IMR-90 (cell line): ENCODE data around the gene ZMIZ2. TPM values are rescaled to one million over a fixed set of nuclear protein-coding genes. Genes with fewer than 3 reads are reported as not detected.

Source experiments
- ATAC-seq: fragments of 200-7000 bp; cut with Tn5 transposase; 2 replicates; pipeline ENCODE4 v1.9.1; 2020; ENCODE audit warnings: low read depth, mild to moderate bottlenecking, moderate library complexity
- BruUV-seq: library from RNA; stranded (reverse); fragments of 400-500 nt; replicated peaks from 2 replicates; lab custom pipeline; 2021; lab: Mats Ljungman, UMichigan
- CTCF ChIA-PET: fragments of 300-600 bp; formaldehyde crosslinking; extraction: SDS; loops from one replicate; lab custom pipeline; 2021; ENCODE audit warnings: antibody characterized with exemption; lab: Yijun Ruan, JAX
- POLR2A ChIA-PET: fragments of 300-600 bp; sonication (Branson Sonifier 250); formaldehyde crosslinking; loops from one replicate; lab custom pipeline; 2022; ENCODE audit warnings: antibody characterized with exemption; ENCODE audit not compliant: unreplicated experiment; lab: Charles Lee
- DNase-seq: peaks from one replicate; pipeline ENCODE4 v3.0.0; 2013
- H2AFZ ChIP-seq: replicated peaks from 2 replicates; pipeline ENCODE3; 2013; ENCODE audit warnings: low read length, mild to moderate bottlenecking; ENCODE audit not compliant: poor library complexity
- H2AK5ac ChIP-seq: 2 replicates; pipeline ENCODE4 v1.6.1; 2013; ENCODE audit warnings: low read depth, low read length, inconsistent platforms
- H2AK9ac ChIP-seq: replicated peaks from 2 replicates; pipeline ENCODE3; 2013; ENCODE audit warnings: mild to moderate bottlenecking, low read depth, low read length, moderate library complexity; ENCODE audit not compliant: poor library complexity
- H2BK120ac ChIP-seq: 2 replicates; pipeline ENCODE4 v1.6.1; 2013; ENCODE audit warnings: low read depth, low read length, inconsistent platforms
- H2BK15ac ChIP-seq: 3 replicates; pipeline ENCODE4 v1.6.1; 2013; ENCODE audit warnings: low read depth, low read length, inconsistent platforms
- H2BK20ac ChIP-seq: 2 replicates; pipeline ENCODE4 v1.6.1; 2013; ENCODE audit warnings: low read depth, mild to moderate bottlenecking, inconsistent platforms, low read length, moderate library complexity
- H2BK5ac ChIP-seq: 2 replicates; pipeline ENCODE4 v1.6.1; 2013; ENCODE audit warnings: mild to moderate bottlenecking, low read depth, low read length, inconsistent platforms; ENCODE audit not compliant: poor library complexity, severe bottlenecking
- H3K14ac ChIP-seq: replicated peaks from 2 replicates; pipeline ENCODE4 v1.6.1; 2013; ENCODE audit warnings: low read depth, low read length, inconsistent platforms
- H3K18ac ChIP-seq: 2 replicates; pipeline ENCODE4 v1.6.1; 2013; ENCODE audit warnings: low read depth, low read length, control low read depth
- H3K23ac ChIP-seq: 2 replicates; pipeline ENCODE4 v1.6.1; 2013; ENCODE audit warnings: low read depth, low read length, inconsistent platforms
- H3K27ac ChIP-seq: 2 replicates; pipeline ENCODE4 v1.5.1; 2013; ENCODE audit warnings: mild to moderate bottlenecking, control low read depth, low read length; ENCODE audit not compliant: insufficient read depth
- H3K27me3 ChIP-seq: 2 replicates; pipeline ENCODE4 v1.6.1; 2013; ENCODE audit warnings: low read length; ENCODE audit not compliant: control insufficient read depth, insufficient read depth
- H3K36me3 ChIP-seq: 2 replicates; pipeline ENCODE4 v1.6.1; 2013; ENCODE audit warnings: low read length, mixed read lengths; ENCODE audit not compliant: control insufficient read depth, insufficient read depth
- H3K4ac ChIP-seq: 2 replicates; pipeline ENCODE4 v1.6.1; 2013; ENCODE audit warnings: low read depth, low read length, inconsistent platforms
- H3K4me1 ChIP-seq: 2 replicates; pipeline ENCODE4 v1.6.1; 2013; ENCODE audit warnings: low read length, mixed read lengths; ENCODE audit not compliant: control insufficient read depth, insufficient read depth
- H3K4me2 ChIP-seq: 2 replicates; pipeline ENCODE4 v1.6.1; 2013; ENCODE audit warnings: low read depth, mild to moderate bottlenecking, control low read depth, low read length, moderate library complexity
- H3K4me3 ChIP-seq: 2 replicates; pipeline ENCODE4 v1.5.1; 2013; ENCODE audit warnings: low read depth, mild to moderate bottlenecking, control low read depth, low read length, moderate library complexity; ENCODE audit not compliant: insufficient read depth
- H3K56ac ChIP-seq: 2 replicates; pipeline ENCODE4 v1.6.1; 2013; ENCODE audit warnings: low read length, inconsistent platforms; ENCODE audit not compliant: insufficient read depth; ENCODE audit errors: extremely low read depth
- H3K79me1 ChIP-seq, 2 experiments: 2 replicates each; pipeline ENCODE4 v1.6.1; 2013; ENCODE audit warnings: low read length in 2 of 2, inconsistent platforms in 1 of 2, low read depth in 1 of 2
- H3K9ac ChIP-seq: 2 replicates; pipeline ENCODE4 v1.6.1; 2013; ENCODE audit warnings: low read depth, low read length, control low read depth
- H3K9me1 ChIP-seq: 2 replicates; pipeline ENCODE4 v1.6.1; 2013; ENCODE audit warnings: low read length, inconsistent platforms; ENCODE audit not compliant: insufficient read depth
- H3K9me3 ChIP-seq: 2 replicates; pipeline ENCODE4 v1.6.1; 2013; ENCODE audit warnings: low read length; ENCODE audit not compliant: control insufficient read depth, insufficient read depth
- H4K20me1 ChIP-seq: 2 replicates; pipeline ENCODE4 v1.6.1; 2013; ENCODE audit warnings: low read length, inconsistent platforms; ENCODE audit not compliant: insufficient read depth
- H4K5ac ChIP-seq: 2 replicates; pipeline ENCODE4 v1.6.1; 2013; ENCODE audit warnings: mild to moderate bottlenecking, low read depth, low read length, control low read depth
- H4K8ac ChIP-seq, 2 experiments: 2 replicates each; pipeline ENCODE4 v1.6.1; 2013; ENCODE audit warnings: low read depth in 2 of 2, low read length in 2 of 2, control low read depth in 1 of 2, inconsistent platforms in 1 of 2
- H4K91ac ChIP-seq: 2 replicates; pipeline ENCODE4 v1.6.1; 2013; ENCODE audit warnings: low read depth, low read length, inconsistent platforms; ENCODE audit not compliant: insufficient read depth
- BHLHE40 ChIP-seq: fragments of 150-350 bp; IDR thresholded peaks from 2 replicates; pipeline ENCODE4 v1.6.1; 2016; ENCODE audit warnings: mild to moderate bottlenecking, low read depth, low read length
- CEBPB ChIP-seq: IDR thresholded peaks from 2 replicates; pipeline ENCODE4 v1.6.1; 2012; ENCODE audit warnings: low read depth, low read length, improper control_type of control experiment
- CHD1 ChIP-seq: IDR thresholded peaks from 2 replicates; pipeline ENCODE4 v1.6.1; 2012; ENCODE audit warnings: low read depth, low read length, improper control_type of control experiment
- CTCF ChIP-seq: conservative IDR thresholded peaks from 2 replicates; pipeline ENCODE4 v1.5.1; 2012; ENCODE audit warnings: mild to moderate bottlenecking, low read depth, low read length, improper control_type of control experiment
- FOS ChIP-seq: fragments of 150-350 bp; IDR thresholded peaks from 2 replicates; pipeline ENCODE4 v1.6.1; 2016; ENCODE audit warnings: low read depth, low read length
- MAFK ChIP-seq: IDR thresholded peaks from 2 replicates; pipeline ENCODE4 v1.6.1; 2012; ENCODE audit warnings: low read depth, low read length, improper control_type of control experiment
- MAZ ChIP-seq: IDR thresholded peaks from 2 replicates; pipeline ENCODE4 v1.6.1; 2012; ENCODE audit warnings: low read depth, mild to moderate bottlenecking, low read length, improper control_type of control experiment, moderate library complexity, borderline replicate concordance
- MXI1 ChIP-seq: IDR thresholded peaks from 2 replicates; pipeline ENCODE4 v1.6.1; 2012; ENCODE audit warnings: low read depth, mild to moderate bottlenecking, low read length, moderate library complexity, borderline replicate concordance
- NFE2L2 ChIP-seq: fragments of 150-350 bp; IDR thresholded peaks from 2 replicates; pipeline ENCODE4 v1.6.1; 2016; ENCODE audit warnings: low read depth, mild to moderate bottlenecking, low read length
- POLR2A ChIP-seq: IDR thresholded peaks from 2 replicates; pipeline ENCODE4 v1.6.1; 2012; ENCODE audit warnings: mild to moderate bottlenecking, low read depth, low read length
- RAD21 ChIP-seq: IDR thresholded peaks from 2 replicates; pipeline ENCODE4 v1.6.1; 2012; ENCODE audit warnings: low read length, improper control_type of control experiment
- RCOR1 ChIP-seq: IDR thresholded peaks from 2 replicates; pipeline ENCODE4 v1.6.1; 2012; ENCODE audit warnings: mild to moderate bottlenecking, low read length, improper control_type of control experiment; ENCODE audit not compliant: insufficient replicate concordance
- SMC3 ChIP-seq: fragments of 150-350 bp; IDR thresholded peaks from 2 replicates; pipeline ENCODE4 v1.6.1; 2016; ENCODE audit warnings: low read depth, mild to moderate bottlenecking, antibody characterized with exemption, low read length, moderate library complexity
- WGBS, 2 experiments: methylation state at CpG; one replicate each; pipeline versions ENCODE4 v1.1.5 to v1.1.7; 2013; ENCODE audit warnings: missing lambda C conversion rate in 2 of 2; ENCODE audit not compliant: insufficient read length in 1 of 2; ENCODE audit errors: extremely low coverage in 2 of 2; 5-methylcytosine and 5-hydroxymethylcytosine counted together
- dilution Hi-C: fragments of 300-500 bp; cut with HindIII; formaldehyde crosslinking; loops from one replicate; pipeline ENCODE4 v1.14.3; 2018; ENCODE audit warnings: low sequenced_read_pairs; ENCODE audit not compliant: unreplicated experiment
- in situ Hi-C: fragments of 300-500 bp; cut with MboI; formaldehyde crosslinking; loops from 3 replicates; pipeline ENCODE4 v1.14.3; 2019; ENCODE audit warnings: low sequenced_read_pairs, inconsistent platforms, mixed read lengths
- intact Hi-C: fragments of 100-400 bp; cut with micrococcal nuclease; formaldehyde crosslinking; loops from 2 replicates; pipeline ENCODE4 v1.10.0; 2022
- polyA plus RNA-seq, 3 experiments: library from polyadenylated mRNA; depleted of rRNA; stranded (reverse); fragments of >200 nt; gene quantifications; 2 replicates each; pipeline ENCODE4 v1.2.3, GENCODE V29; 2012; ENCODE audit warnings: low replicate concordance in 1 of 3
- total RNA-seq: library from RNA; depleted of rRNA; stranded (reverse); fragments of >200 nt; gene quantifications from 2 replicates; pipeline ENCODE4 v1.2.3, GENCODE V29; 2012

Gene ZMIZ2
- total and polyA plus RNA-seq, 2 of the 4 experiments (the other 2 are of a cell fraction) = 3.0 to 24.0 TPM

- dilution Hi-C loops = no loop called here
- WGBS, 2 experiments = 90% methylated on average over 2 of the region's 6 CpGs; no CpG with 5 or more reads in 1 of the 2 experiments
- ChIA-PET CTCF (no interaction called here), POLR2A (no interaction called here)
- H3K27me3 ChIP-seq = no peaks in the 10 kb centered on the region; the same call in 1 of the 2 replicates
- peaks cover 4% of the 10 kb centered on the region; the same call in 1 of the 2 replicates for H3K36me3 ChIP-seq
- no peak overlapping the region for H4K8ac ChIP-seq
- DNase-seq = no peak
- no peak for ATAC-seq
- H3K56ac ChIP-seq = no peak overlapping the region
- peaks cover 22% of the 10 kb centered on the region for H3K9me1 ChIP-seq
- no peak overlapping the region for H3K27ac ChIP-seq
- H4K5ac ChIP-seq = no peak overlapping the region
- no peak overlapping the region for H3K9ac ChIP-seq
- in situ Hi-C loops = no loop called here
- no peak for TF ChIP-seq SMC3
- TF ChIP-seq CTCF = no peak
- no peak for TF ChIP-seq MAFK
- TF ChIP-seq MAZ = no peak
- TF ChIP-seq BHLHE40 = no peak
- no peak for TF ChIP-seq RCOR1
- no peak for TF ChIP-seq CEBPB
- no peak for TF ChIP-seq NFE2L2
- TF ChIP-seq FOS = no peak
- TF ChIP-seq POLR2A = no peak
- no peak for TF ChIP-seq MXI1
- TF ChIP-seq RAD21 = no peak
- no peak for TF ChIP-seq CHD1
- no peak overlapping the region for H2BK5ac ChIP-seq
- H4K20me1 ChIP-seq = peaks cover 6% of the 10 kb centered on the region
- H2BK120ac ChIP-seq = no peak overlapping the region
- H2BK15ac ChIP-seq = no peak overlapping the region; the same call in 2 of the 3 replicates
- H3K4me3 ChIP-seq = no peak overlapping the region
- no peak overlapping the region for H3K4ac ChIP-seq
- no peak overlapping the region for H3K18ac ChIP-seq
- H2AFZ ChIP-seq = no peak overlapping the region
- H4K91ac ChIP-seq = no peak overlapping the region
- no peak overlapping the region for H2AK5ac ChIP-seq
- no peak overlapping the region for H2AK9ac ChIP-seq
- no peak overlapping the region for H2BK20ac ChIP-seq
- no peak overlapping the region for H3K14ac ChIP-seq
- intact Hi-C loops = no loop called here
- BruUV-seq = no TSS peak
- peaks cover 29% of the 10 kb centered on the region for H3K4me1 ChIP-seq
- H3K79me1 ChIP-seq = peaks cover 0 to 9% of the 10 kb centered on the region in 2 experiments; a peak in 2 of 4 replicates
- no peak overlapping the region for H3K23ac ChIP-seq
- no peak overlapping the region for H3K4me2 ChIP-seq
- peaks cover 2% of the 10 kb centered on the region; the same call in 1 of the 2 replicates for H3K9me3 ChIP-seq
These were observed 23.8 kb downstream of the ZMIZ2 start for GRCh38 chr7:44772440-44772839.
